DND-41 (cell line): Measurements from ENCODE around the gene GAA.

Experiments used
- ATAC-seq: fragments of 200-7000 bp; cut with Tn5 transposase; 3 replicates; pipeline ENCODE4 v1.9.1; 2021; ENCODE audit warnings: low read depth; ENCODE audit not compliant: insufficient read depth
- DNase-seq: peaks from one replicate; pipeline ENCODE4 v3.0.0-alpha.2; 2020
- H2AFZ ChIP-seq: 2 replicates; pipeline ENCODE4 v1.6.0; 2012; ENCODE audit warnings: low read depth, low read length
- H3K27ac ChIP-seq: 2 replicates; pipeline ENCODE4 v1.5.1; 2012; ENCODE audit warnings: low read length, inconsistent platforms
- H3K27me3 ChIP-seq: fragments of 200-600 bp; sonication (generic); 2 replicates; pipeline ENCODE4 v1.6.0; 2012; ENCODE audit warnings: low read length, mild to moderate bottlenecking, inconsistent platforms; ENCODE audit not compliant: insufficient read depth, poor library complexity
- H3K36me3 ChIP-seq: 2 replicates; pipeline ENCODE4 v1.5.1; 2012; ENCODE audit warnings: low read length, inconsistent platforms; ENCODE audit not compliant: insufficient read depth
- H3K4me1 ChIP-seq: 2 replicates; pipeline ENCODE4 v1.5.1; 2012; ENCODE audit warnings: mild to moderate bottlenecking, low read length; ENCODE audit not compliant: insufficient read depth
- H3K4me2 ChIP-seq: 2 replicates; pipeline ENCODE4 v1.6.0; 2012; ENCODE audit warnings: mild to moderate bottlenecking, moderate library complexity, low read length, inconsistent platforms; ENCODE audit not compliant: insufficient read depth
- H3K4me3 ChIP-seq, 2 experiments: fragments of 200-600 bp in 1 of 2; shearing (Covaris generic) in 1 of 2; 2 replicates each; pipeline ENCODE4 v1.5.1; 2012 to 2016; ENCODE audit warnings: inconsistent platforms in 2 of 2, low read length in 2 of 2, mild to moderate bottlenecking in 2 of 2, low read depth in 1 of 2, moderate library complexity in 1 of 2
- H3K79me2 ChIP-seq: 2 replicates; pipeline ENCODE4 v1.6.0; 2012; ENCODE audit warnings: low read length, inconsistent platforms; ENCODE audit not compliant: insufficient read depth
- H3K9ac ChIP-seq: 2 replicates; pipeline ENCODE4 v1.6.0; 2012; ENCODE audit warnings: low read depth, mild to moderate bottlenecking, inconsistent platforms, low read length, moderate library complexity
- H3K9me3 ChIP-seq: 2 replicates; pipeline ENCODE4 v1.5.1; 2012; ENCODE audit warnings: low read length, moderate library complexity, mild to moderate bottlenecking, inconsistent platforms; ENCODE audit not compliant: insufficient read depth, severe bottlenecking
- H4K20me1 ChIP-seq: 2 replicates; pipeline ENCODE4 v1.6.0; 2012; ENCODE audit warnings: low read length; ENCODE audit not compliant: insufficient read depth
- EZH2 ChIP-seq: IDR thresholded peaks from 3 replicates; pipeline ENCODE4 v1.6.1; 2012; ENCODE audit warnings: borderline replicate concordance, low read depth, mild to moderate bottlenecking, moderate library complexity, low read length, inconsistent platforms; ENCODE audit not compliant: severe bottlenecking
- TF ChIP-seq, protein P1 (sequence below): IDR thresholded peaks from 2 replicates; pipeline ENCODE4 v1.5.1; 2012; ENCODE audit warnings: borderline replicate concordance, low read length, moderate library complexity, mild to moderate bottlenecking; ENCODE audit not compliant: poor library complexity, severe bottlenecking; ENCODE audit errors: extremely low read depth

Gene GAA

DNA sequence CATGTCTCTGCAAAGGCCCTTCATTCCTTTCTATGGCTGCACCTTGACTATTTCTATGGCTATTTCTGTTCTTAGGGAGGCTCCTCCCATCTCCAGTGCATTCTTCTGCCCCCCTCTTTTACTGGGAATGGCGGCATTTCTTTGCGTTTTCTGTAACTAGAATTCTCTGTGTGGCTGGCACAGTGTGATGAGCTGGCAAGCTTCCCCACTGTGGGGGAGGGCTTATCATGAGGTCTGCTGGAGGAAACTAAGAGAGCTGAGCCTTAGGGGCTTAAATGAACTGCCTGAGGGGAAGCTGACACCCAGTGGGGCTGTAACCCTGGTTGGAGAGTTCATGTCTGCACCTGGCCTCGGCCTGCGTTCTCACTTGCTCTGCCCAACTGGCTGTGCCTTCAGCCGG, 67.0 kb downstream of the GAA start:
- no peak for DNase-seq
- H3K36me3 ChIP-seq = no peaks in the 10 kb centered on the region
- H3K4me2 ChIP-seq = no peak overlapping the region
- H4K20me1 ChIP-seq = no peaks in the 10 kb centered on the region
- H3K79me2 ChIP-seq = no peaks in the 10 kb centered on the region
- H3K27me3 ChIP-seq = no peaks in the 10 kb centered on the region
- no peaks in the 10 kb centered on the region for H3K4me1 ChIP-seq
- no peak overlapping the region for H3K9ac ChIP-seq
- H3K27ac ChIP-seq = no peak overlapping the region
- no peak for ATAC-seq
- H2AFZ ChIP-seq = no peak overlapping the region
- no peaks in the 10 kb centered on the region for H3K9me3 ChIP-seq
- TF ChIP-seq EZH2 = no peak
- TF ChIP-seq, protein P1, sequence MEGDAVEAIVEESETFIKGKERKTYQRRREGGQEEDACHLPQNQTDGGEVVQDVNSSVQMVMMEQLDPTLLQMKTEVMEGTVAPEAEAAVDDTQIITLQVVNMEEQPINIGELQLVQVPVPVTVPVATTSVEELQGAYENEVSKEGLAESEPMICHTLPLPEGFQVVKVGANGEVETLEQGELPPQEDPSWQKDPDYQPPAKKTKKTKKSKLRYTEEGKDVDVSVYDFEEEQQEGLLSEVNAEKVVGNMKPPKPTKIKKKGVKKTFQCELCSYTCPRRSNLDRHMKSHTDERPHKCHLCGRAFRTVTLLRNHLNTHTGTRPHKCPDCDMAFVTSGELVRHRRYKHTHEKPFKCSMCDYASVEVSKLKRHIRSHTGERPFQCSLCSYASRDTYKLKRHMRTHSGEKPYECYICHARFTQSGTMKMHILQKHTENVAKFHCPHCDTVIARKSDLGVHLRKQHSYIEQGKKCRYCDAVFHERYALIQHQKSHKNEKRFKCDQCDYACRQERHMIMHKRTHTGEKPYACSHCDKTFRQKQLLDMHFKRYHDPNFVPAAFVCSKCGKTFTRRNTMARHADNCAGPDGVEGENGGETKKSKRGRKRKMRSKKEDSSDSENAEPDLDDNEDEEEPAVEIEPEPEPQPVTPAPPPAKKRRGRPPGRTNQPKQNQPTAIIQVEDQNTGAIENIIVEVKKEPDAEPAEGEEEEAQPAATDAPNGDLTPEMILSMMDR = no peak
- H3K4me3 ChIP-seq = no peak overlapping the region

- Histone ChIP-seq H3K79me2 (no peaks in the 10 kb centered on the region), H3K9me3 (no peaks in the 10 kb centered on the region), H3K4me1 (no peaks in the 10 kb centered on the region), H3K27ac (no peak overlapping the region), H2AFZ (no peak overlapping the region), H3K9ac (no peak overlapping the region), H3K27me3 (no peaks in the 10 kb centered on the region), H3K4me2 (no peak overlapping the region), H3K36me3 (no peaks in the 10 kb centered on the region), H3K4me3 (no peak overlapping the region), H4K20me1 (no peaks in the 10 kb centered on the region)
- no peak for DNase-seq
- TF ChIP-seq EZH2 = no peak
- TF ChIP-seq, protein P1 = no peak
- no peak for ATAC-seq
Measured at GRCh38 chr17:80169107-80169506, 67.7 kb downstream of the GAA start.
